Astrocyte of the cerebellum (primary cell): Measurements from ENCODE around the gene OXCT2.

Experiments
- DNase-seq: peaks from one replicate; pipeline ENCODE4 v3.0.0-alpha.2; 2011; ENCODE audit warnings: low read depth
- H3K4me3 ChIP-seq: 2 replicates; pipeline ENCODE4 v1.5.1; 2011; ENCODE audit warnings: mild to moderate bottlenecking, low read depth, low read length, moderate library complexity
- in situ Hi-C: cut with HindIII; loops from 2 replicates; pipeline ENCODE4 v1.10.0; 2017; ENCODE audit warnings: low sequenced_read_pairs
- TF ChIP-seq, protein P1 (sequence below): IDR thresholded peaks from 2 replicates; pipeline ENCODE4 v1.5.1; 2012; ENCODE audit warnings: low read length, low read depth, moderate library complexity, mild to moderate bottlenecking; ENCODE audit errors: missing control alignments

Gene OXCT2

DNA sequence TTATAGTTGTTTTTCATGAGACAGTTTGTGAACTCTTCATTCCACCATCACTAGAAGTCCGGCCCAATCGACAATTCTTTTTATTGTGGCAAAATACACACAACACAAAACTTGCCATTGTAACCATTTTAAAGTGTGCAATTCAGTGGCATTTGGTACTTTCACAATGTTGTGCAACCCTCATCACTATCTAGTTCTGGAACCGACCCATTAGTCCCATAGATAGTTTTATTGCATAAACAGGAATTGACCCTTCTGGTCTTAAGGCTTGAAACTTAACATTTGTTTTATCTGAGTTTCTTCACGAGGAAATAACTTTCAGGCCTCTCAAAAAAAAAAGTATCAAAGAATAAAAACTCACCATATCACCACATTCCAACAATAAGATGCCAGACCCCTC lies 41.3 kb downstream of the OXCT2 start:
- in situ Hi-C loops = loop anchor here (10.0 kb wide), 3 partner anchors 75 to 305 kb away; partner anchors contain the start of gene HEYL
- no peak for DNase-seq
- no peak overlapping the region for H3K4me3 ChIP-seq
- TF ChIP-seq, protein P1, sequence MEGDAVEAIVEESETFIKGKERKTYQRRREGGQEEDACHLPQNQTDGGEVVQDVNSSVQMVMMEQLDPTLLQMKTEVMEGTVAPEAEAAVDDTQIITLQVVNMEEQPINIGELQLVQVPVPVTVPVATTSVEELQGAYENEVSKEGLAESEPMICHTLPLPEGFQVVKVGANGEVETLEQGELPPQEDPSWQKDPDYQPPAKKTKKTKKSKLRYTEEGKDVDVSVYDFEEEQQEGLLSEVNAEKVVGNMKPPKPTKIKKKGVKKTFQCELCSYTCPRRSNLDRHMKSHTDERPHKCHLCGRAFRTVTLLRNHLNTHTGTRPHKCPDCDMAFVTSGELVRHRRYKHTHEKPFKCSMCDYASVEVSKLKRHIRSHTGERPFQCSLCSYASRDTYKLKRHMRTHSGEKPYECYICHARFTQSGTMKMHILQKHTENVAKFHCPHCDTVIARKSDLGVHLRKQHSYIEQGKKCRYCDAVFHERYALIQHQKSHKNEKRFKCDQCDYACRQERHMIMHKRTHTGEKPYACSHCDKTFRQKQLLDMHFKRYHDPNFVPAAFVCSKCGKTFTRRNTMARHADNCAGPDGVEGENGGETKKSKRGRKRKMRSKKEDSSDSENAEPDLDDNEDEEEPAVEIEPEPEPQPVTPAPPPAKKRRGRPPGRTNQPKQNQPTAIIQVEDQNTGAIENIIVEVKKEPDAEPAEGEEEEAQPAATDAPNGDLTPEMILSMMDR = no peak

DNA sequence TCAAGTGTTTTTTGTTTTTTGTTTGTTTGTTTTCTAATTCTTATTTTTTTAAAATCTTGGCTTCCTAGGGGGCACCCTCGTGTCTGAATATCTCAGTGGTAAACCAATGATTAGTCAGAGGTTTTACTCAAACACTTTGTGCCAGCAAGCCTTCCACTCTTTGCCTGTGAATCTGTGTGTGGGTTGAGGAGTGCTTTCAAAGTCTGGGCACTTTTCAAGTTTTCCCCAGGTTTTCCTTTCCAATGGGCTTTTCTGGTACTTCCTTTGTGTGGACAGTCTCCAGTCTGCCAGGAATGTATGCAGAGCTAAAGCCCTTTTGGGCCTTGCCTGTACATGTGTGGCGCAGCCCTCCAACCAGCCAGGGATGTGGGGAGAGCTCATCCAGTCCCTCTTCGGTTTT lies 42.1 kb downstream of the OXCT2 start:
- in situ Hi-C loops = no loop called here
- TF ChIP-seq, protein P1 = no peak
- DNase-seq = no peak
- H3K4me3 ChIP-seq = no peak overlapping the region

DNA sequence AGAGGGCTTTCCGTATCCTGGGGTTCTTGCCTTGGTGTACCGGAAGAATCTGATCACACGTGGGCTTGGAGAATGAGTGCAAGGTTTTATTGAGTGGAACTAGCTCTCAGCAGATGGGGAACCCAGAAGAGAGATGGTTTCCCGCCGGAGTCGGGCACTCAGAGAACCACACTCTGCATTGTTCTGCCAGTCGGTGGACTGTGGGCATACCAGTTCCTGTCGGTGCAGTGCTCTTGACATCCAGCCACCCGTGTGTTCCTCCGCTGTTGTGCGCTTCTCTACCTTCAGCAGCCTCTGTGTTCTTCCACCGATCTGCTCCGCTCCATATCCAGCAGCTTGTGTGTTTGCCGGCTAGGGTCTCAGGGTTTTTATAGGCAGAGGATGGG lies 43.2 kb downstream of the OXCT2 start:
- DNase-seq = no peak
- TF ChIP-seq, protein P1 = no peak
- in situ Hi-C loops = no loop called here
- H3K4me3 ChIP-seq = no peak overlapping the region

DNA sequence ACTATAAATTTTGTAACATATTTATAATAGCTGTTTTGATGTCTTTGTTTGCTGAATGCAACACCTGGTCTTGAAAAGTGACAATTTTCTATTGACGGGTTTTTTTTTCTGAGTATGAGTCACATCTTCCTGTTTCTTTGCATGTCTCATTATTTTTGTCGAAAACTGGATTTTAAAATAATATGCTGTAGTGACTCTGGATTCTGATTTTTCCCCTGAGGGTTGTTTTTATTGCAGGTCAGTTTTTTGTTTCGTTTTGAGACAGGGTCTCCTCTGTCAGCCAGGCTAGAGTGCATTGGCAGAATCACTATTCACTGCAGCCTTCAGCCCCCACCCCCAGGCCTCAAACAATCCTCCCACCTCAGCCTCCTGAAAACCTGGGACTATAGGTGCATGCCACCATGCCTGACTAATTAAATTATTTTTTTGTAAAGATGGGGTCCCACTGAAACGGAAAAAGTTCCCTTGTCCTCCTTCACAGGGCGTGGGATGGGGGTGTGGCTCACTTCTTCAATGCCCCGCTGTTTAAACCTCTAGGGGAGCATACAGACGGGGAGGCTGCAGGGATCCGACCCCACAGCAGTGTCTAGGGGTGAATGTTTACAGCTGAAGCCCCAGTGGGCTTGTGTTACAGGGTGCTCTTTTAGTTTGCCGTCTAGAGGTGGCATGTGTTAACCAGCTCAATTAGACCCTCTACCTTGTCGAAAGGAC lies 43.8 kb downstream of the OXCT2 start:
- TF ChIP-seq, protein P1 = no peak
- in situ Hi-C loops = no loop called here
- H3K4me3 ChIP-seq = no peak overlapping the region
- DNase-seq = no peak

DNA sequence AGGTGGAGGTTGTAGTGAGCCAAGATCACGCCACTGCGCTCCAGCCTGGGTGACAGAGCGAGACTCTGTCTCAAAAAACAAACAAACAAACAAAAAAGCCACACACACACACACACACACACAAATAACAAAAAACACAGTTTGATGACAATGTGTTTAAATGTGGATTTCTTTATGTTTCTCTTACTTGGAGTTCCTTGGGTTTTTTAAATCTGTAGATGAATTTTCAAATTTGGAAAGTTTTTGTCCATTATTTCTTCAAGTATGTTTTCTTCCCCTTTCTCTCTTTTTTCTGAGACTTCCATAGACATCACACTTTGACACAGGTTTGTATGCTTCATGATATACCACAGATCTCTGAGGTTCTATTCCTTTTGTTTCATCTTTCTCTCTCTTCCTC lies 44.5 kb downstream of the OXCT2 start:
- H3K4me3 ChIP-seq = no peak overlapping the region
- no peak for DNase-seq
- in situ Hi-C loops = no loop called here
- TF ChIP-seq, protein P1 = no peak

DNA sequence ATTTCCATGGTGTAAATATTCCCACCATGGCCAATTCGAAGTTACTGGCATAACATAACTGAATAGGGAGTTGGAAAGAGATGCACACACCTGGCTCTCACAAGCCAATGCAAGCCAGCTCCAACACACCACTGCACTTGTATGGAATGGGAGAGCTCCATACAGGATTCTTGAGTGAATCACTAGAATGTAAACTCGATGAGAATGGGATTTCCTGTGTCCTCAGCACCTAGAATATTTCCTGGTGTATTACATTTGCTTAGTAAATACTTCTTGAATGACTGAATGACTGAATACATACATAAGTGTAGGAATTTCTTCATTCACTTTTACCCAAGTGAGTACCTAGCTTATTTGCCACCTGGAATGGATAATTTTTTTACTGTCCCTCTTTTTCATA lies 48.7 kb downstream of the OXCT2 start:
- in situ Hi-C loops = no loop called here
- no peak for DNase-seq
- no peak overlapping the region for H3K4me3 ChIP-seq
- TF ChIP-seq, protein P1 = no peak
